Neural cell (in vitro differentiated cells): Measurements from ENCODE around the gene SAMD1.

Source experiments
- EP300 ChIP-seq: fragments of 450-650 bp; conservative IDR thresholded peaks from 2 replicates; pipeline ENCODE4 v1.6.1; 2014; ENCODE audit warnings: antibody characterized with exemption, mild to moderate bottlenecking, moderate library complexity; ENCODE audit not compliant: poor library complexity, severe bottlenecking
- EZH2 ChIP-seq: fragments of 200-600, 300-800 bp; shearing (Covaris generic), sonication (generic); IDR thresholded peaks from 2 replicates; pipeline ENCODE4 v1.6.1; 2014; ENCODE audit warnings: antibody characterized with exemption, low read length, borderline replicate concordance, mild to moderate bottlenecking; ENCODE audit not compliant: insufficient read depth, poor library complexity, severe bottlenecking
- MXI1 ChIP-seq: fragments of 450-650 bp; conservative IDR thresholded peaks from 2 replicates; pipeline ENCODE4 v1.6.1; 2014; ENCODE audit warnings: antibody characterized with exemption, mild to moderate bottlenecking; ENCODE audit not compliant: poor library complexity, severe bottlenecking
- POLR2AphosphoS5 ChIP-seq: IDR thresholded peaks from 2 replicates; pipeline ENCODE4 v1.6.1; 2012
- RAD21 ChIP-seq: fragments of 450-650 bp; conservative IDR thresholded peaks from 2 replicates; pipeline ENCODE4 v1.6.1; 2014; ENCODE audit warnings: antibody characterized with exemption, mild to moderate bottlenecking, moderate library complexity
- TAF1 ChIP-seq: IDR thresholded peaks from 2 replicates; pipeline ENCODE4 v1.6.1; 2012; ENCODE audit warnings: low read depth
- TF ChIP-seq, protein P1 (sequence below): fragments of 450-650 bp; IDR thresholded peaks from 2 replicates; pipeline ENCODE4 v1.5.1; 2014; ENCODE audit warnings: antibody characterized with exemption, mild to moderate bottlenecking, moderate library complexity; ENCODE audit not compliant: poor library complexity, severe bottlenecking
- TF ChIP-seq, protein P2 (sequence below): IDR thresholded peaks from 2 replicates; pipeline ENCODE4 v1.6.1; 2012; ENCODE audit warnings: borderline replicate concordance

DNA sequence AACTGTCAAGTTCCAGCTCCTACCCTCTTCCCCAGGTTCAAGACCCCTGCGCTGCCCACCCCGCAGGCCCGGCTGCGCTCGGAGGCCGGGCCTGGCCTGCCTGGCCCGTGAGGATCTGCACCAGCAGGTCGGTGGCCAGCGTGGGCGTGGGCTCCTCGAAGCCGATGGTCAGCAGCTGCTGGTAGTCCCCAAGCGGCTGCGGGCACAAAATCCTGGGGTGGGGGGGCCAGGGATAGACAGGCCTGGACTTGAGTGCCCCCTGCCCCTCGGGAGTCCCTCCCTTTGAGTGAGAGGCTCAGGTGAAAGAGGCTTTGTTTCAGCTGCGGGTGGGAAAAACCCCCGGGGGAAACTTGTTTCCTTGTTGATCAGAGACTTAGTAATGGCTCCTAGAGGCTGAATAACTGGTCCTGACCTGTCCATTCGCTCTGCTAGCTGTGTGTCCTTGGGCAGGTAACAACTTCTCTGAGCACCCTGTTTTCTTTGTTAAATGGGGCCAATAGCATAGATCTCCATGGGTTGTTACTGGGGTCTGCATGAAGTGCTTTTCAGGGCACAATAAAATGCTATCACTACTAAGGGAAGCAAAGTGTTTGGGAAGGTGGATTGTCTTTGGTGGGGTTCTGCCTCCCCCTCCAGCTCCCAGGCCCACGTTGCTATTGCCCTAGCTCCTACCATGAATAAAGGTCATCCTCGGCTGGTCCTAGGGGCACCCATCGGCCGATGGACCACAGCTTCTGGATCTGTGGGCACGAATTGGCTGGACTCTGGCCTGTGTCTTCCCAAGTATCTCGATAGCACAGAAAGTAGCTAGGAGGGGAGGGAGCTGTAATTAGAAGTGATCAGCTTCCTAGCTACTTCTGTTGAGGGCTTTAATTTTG, 8.5 kb downstream of the SAMD1 start:
- TF ChIP-seq, protein P1, sequence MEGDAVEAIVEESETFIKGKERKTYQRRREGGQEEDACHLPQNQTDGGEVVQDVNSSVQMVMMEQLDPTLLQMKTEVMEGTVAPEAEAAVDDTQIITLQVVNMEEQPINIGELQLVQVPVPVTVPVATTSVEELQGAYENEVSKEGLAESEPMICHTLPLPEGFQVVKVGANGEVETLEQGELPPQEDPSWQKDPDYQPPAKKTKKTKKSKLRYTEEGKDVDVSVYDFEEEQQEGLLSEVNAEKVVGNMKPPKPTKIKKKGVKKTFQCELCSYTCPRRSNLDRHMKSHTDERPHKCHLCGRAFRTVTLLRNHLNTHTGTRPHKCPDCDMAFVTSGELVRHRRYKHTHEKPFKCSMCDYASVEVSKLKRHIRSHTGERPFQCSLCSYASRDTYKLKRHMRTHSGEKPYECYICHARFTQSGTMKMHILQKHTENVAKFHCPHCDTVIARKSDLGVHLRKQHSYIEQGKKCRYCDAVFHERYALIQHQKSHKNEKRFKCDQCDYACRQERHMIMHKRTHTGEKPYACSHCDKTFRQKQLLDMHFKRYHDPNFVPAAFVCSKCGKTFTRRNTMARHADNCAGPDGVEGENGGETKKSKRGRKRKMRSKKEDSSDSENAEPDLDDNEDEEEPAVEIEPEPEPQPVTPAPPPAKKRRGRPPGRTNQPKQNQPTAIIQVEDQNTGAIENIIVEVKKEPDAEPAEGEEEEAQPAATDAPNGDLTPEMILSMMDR, result no peak
- TF ChIP-seq EP300 (no peak), TAF1 (no peak), POLR2AphosphoS5 (no peak), EZH2 (no peak), MXI1 (no peak), RAD21 (no peak)
- TF ChIP-seq, protein P2, sequence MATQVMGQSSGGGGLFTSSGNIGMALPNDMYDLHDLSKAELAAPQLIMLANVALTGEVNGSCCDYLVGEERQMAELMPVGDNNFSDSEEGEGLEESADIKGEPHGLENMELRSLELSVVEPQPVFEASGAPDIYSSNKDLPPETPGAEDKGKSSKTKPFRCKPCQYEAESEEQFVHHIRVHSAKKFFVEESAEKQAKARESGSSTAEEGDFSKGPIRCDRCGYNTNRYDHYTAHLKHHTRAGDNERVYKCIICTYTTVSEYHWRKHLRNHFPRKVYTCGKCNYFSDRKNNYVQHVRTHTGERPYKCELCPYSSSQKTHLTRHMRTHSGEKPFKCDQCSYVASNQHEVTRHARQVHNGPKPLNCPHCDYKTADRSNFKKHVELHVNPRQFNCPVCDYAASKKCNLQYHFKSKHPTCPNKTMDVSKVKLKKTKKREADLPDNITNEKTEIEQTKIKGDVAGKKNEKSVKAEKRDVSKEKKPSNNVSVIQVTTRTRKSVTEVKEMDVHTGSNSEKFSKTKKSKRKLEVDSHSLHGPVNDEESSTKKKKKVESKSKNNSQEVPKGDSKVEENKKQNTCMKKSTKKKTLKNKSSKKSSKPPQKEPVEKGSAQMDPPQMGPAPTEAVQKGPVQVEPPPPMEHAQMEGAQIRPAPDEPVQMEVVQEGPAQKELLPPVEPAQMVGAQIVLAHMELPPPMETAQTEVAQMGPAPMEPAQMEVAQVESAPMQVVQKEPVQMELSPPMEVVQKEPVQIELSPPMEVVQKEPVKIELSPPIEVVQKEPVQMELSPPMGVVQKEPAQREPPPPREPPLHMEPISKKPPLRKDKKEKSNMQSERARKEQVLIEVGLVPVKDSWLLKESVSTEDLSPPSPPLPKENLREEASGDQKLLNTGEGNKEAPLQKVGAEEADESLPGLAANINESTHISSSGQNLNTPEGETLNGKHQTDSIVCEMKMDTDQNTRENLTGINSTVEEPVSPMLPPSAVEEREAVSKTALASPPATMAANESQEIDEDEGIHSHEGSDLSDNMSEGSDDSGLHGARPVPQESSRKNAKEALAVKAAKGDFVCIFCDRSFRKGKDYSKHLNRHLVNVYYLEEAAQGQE, result no peak
